Measurements from ENCODE around the gene RAB30.
A peak's percentile ranks its signal among the peaks of the same experiment; 100 is the strongest.

Gene RAB30

DNA sequence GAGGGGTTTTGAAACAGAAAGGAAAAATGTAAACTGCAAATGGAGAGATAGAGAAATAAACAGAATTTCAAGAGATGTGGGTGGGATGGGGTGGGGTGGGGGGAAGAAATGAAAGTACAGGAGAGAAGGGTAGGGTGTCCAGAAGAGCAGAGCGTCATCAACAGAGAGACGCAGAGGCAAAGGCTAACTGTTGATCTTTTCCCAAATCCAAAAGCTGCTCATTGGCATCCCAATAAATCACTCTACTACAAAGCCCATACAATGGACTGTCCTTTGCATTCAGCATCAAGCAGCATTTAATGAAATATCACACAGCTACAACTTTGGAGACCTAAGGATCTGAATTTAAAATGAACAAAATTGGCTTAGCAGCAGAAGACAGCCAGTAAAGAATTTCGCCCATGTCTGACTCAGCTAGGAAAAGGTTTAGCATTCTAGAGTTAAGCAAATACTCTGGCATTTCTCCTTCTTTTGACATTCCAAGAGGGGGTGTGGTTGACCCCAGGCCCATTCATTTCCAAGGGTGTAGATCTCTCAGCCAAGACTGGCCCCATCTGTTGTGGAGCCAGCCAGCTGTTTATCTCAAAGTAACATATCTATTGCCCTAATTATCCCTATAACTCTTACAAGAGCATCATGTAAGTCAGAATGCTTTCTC lies 1.5 kb downstream of the RAB30 start:
- TF ChIP-seq, protein P1, sequence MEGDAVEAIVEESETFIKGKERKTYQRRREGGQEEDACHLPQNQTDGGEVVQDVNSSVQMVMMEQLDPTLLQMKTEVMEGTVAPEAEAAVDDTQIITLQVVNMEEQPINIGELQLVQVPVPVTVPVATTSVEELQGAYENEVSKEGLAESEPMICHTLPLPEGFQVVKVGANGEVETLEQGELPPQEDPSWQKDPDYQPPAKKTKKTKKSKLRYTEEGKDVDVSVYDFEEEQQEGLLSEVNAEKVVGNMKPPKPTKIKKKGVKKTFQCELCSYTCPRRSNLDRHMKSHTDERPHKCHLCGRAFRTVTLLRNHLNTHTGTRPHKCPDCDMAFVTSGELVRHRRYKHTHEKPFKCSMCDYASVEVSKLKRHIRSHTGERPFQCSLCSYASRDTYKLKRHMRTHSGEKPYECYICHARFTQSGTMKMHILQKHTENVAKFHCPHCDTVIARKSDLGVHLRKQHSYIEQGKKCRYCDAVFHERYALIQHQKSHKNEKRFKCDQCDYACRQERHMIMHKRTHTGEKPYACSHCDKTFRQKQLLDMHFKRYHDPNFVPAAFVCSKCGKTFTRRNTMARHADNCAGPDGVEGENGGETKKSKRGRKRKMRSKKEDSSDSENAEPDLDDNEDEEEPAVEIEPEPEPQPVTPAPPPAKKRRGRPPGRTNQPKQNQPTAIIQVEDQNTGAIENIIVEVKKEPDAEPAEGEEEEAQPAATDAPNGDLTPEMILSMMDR (conservative IDR thresholded peaks at IDR 0.05): no peak
- peak overlapping the region; percentile 90; the same call in 1 of the 2 replicates for H3K27ac ChIP-seq

DNA sequence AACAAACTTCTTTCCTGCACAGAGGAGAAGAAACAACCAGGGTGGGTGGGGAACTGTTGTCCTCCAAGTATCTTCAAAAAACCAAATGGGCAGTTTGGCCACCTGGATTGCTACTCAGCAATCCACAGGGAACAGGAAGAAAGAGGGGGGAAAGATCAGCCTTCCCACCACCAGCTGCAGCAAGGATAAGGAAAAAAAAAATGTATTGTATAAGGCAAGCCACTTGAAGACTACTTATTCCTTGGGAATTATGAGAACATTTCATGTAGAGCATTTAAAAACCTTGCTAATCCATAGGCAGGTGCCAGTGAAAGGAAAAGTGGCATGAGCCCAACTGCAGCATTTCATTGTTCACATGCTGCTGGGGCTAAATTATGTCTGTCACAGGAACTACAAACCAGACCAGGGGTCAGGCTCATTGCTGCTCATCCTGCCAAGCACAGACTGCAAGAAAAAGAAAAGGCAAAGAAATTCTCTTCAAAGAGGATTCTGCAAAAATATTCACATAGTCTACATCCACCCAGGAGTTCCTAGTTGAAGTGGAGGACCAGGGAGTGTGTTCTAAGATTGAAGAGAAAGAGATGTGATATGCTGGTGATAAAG lies 2.2 kb downstream of the RAB30 start:
- H3K27ac ChIP-seq: no peak overlapping the region
- TF ChIP-seq, protein P1 (conservative IDR thresholded peaks at IDR 0.05): no peak

DNA sequence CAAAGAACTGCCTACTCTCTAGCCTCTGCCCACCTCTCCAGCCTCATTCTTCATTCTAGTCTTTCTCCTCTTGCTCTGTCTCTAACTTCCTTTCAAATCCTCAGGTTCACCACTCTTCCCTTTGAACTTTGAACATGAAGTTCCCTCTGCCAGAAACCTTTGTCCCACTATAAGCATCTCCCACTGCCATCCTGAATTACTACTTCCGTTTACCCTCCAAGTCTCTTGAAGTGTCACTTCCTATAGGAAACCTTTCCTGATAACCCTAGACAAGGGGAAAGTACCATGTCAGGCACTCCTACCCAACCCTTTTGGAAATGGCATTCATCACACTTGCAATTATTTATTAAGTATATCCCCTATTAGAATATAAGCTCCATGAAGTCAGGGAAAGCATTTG lies 3.1 kb downstream of the RAB30 start:
- TF ChIP-seq, protein P1 (conservative IDR thresholded peaks at IDR 0.05): no peak
- no peak overlapping the region for H3K27ac ChIP-seq

DNA sequence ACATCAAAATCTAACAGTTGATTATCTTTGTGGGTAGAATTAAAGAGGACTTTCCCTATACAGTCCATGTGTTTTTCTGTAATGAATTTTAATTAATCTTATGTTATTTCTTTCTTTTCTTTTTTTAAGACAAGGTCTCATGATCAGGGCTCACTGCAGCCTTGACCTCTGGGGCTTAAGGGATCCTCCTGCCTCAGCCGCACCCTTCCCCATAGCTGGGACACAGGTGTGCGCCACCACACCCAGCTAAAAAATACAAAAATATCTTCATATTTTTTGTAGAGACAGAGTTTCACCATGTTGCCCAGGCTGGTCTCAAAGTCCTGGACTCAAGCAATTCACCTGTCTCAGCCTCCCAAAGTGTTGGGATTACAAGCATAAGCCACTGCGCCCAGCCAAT lies 7.7 kb downstream of the RAB30 start:
- TF ChIP-seq, protein P1 (conservative IDR thresholded peaks at IDR 0.05): no peak
- H3K27ac ChIP-seq: no peak overlapping the region

DNA sequence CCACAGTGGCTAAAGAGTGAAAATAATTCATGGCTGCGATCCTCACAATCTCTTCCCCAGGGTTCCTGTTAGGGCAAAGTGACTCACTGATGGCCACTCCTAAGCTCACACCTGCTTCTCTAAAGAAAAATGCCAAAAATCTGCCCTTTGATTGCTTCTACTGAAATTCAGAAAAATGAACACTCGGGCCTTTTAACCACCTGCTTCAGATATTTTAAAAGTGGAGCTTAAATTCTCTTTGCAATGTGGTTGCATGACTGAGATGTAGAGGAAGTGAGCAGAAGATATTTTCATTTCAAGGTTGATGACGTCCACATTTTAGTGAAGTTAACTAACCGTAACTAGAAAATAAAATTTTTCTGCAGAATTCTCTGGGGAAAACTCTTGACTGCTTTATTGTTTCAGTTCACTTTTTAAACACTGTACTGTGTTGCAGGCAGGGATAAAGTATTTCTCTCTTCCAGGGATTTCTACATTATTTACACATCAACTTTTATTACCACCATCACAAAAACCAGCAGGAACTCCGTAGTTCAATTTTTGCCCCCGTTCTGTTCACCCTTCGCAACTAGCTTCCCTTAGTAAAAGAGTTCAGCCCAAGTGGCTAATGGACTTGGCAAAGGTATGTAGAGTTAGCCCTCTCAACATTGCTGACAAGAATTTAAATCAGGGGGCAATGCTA lies 8.5 kb downstream of the RAB30 start:
- TF ChIP-seq, protein P1 (conservative IDR thresholded peaks at IDR 0.05): no peak
- H3K27ac ChIP-seq: no peak overlapping the region

DNA sequence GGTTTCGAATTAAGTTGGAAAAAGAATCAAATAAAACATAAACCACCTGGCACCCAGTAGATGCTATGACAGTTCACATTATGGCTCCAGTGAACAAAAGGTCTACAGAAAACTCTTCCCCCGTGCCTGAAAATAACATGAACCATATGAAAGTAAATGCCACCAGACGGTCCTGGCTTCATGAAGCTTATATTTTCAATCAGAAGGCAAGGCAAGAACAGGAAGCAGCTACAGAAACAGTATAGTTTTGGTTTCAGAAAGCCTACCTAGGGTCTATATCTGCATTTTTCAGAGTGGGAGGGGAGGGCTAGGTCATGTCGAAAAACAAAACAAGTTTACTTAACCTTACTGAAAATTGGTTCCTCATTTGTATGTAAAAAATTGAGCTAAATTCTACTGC lies 9.8 kb downstream of the RAB30 start:
- no peak overlapping the region for H3K27ac ChIP-seq
- TF ChIP-seq, protein P1 (conservative IDR thresholded peaks at IDR 0.05): no peak

DNA sequence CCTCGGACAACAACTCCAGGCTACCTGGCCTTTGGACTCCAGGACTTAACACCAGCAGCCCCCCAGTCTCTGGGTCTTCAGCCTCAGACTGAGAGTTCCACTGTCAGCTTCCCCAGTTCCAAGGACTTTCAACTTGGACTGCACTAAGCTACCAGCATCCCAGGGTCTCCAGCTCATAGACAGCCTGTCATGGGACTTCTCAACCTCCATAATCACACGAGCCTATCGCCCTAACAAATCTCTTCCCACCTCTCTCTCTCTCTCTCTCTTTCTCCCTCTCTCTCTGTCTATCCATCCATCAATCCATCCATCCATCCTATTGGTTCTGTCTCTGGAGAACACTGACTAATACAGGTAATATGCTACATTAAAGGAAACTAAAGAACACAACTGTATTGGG lies 10.7 kb downstream of the RAB30 start:
- TF ChIP-seq, protein P1 (conservative IDR thresholded peaks at IDR 0.05): no peak
- no peak overlapping the region for H3K27ac ChIP-seq

Measured in VCaP (cell line).